Amniotic stem cell (primary cell): ENCODE results near the gene RFESD.

Experiments used
- DNase-seq: peaks from one replicate; lab custom pipeline; 2025; lab: John Stamatoyannopoulos, UW

The RFESD gene

GRCh38 chr5:95646569-95647431, at the start of gene RFESD:
Gene RFESD (plus strand): TSS chr5:95646777. CDS start chr5:95652272, 5,495 bp downstream.
- peak; percentile 96 for DNase-seq

DNA sequence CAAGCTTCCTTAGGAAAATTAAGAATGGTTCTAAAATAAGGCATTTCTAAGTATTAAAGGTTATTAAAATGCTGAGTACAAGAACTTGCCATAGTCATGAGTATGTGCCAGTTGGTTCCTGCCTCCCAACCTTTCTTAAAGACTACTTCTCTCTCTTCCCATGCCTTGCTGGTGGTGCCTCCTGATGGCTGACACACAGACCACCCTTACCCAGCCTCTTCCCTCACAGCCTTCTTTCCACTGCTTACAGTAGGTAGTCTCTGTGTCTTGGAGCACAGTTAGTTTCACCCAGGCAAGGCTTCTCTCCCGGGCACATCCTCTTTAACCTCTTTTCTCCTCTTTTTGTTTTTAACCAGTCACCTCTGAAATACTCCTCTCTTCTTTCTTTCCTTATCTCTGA, 47.3 kb upstream of the RFESD start:
- DNase-seq, result no peak

DNA sequence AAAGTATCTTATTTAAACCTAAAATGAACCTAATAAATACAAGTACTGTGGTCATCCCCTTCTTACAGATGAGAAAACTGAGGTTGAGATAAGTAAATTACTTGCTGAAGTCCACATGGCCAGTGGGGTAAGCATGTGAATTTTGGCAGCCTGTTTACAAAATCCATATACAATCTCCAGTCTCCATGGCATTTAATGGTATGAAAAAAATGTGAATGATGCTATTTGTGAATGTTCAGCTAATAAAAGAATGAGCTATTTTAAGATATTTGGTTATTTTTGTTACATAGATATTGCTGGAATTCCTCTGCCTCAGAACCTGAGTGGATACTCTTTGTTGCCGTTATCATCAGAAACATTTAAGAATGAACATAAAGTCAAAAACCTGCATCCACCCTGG, 46.0 kb upstream of the RFESD start:
- DNase-seq, result no peak

GRCh38 chr5:95605786-95606185, 40.8 kb upstream of the RFESD start:
- DNase-seq, result no peak

DNA sequence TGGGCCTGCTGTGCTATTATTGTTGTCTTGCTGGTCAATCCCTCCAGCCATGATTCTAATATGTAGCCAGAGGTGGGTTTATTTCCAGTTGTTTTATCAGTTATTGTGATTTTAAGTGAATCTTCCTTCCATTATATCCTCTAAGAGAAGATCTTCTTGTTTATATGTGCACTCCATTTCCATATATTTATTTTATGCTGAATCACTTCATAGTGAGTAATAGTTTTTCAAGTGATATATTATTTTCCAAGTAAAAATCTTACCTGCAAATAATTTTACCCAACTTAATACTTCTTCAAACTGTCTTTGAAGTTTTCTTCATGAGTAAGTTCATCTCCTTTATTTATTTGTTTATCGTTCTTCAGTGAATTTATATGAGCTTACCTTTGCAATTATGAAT, 40.2 kb upstream of the RFESD start:
- no peak for DNase-seq

- DNase-seq, result no peak
Observed at GRCh38 chr5:95609711-95610110, 36.9 kb upstream of the RFESD start.

- DNase-seq, result no peak
Observed at GRCh38 chr5:95610546-95610945, 36.0 kb upstream of the RFESD start.

- DNase-seq, result no peak
Observed at GRCh38 chr5:95611396-95611795, 35.2 kb upstream of the RFESD start.

DNA sequence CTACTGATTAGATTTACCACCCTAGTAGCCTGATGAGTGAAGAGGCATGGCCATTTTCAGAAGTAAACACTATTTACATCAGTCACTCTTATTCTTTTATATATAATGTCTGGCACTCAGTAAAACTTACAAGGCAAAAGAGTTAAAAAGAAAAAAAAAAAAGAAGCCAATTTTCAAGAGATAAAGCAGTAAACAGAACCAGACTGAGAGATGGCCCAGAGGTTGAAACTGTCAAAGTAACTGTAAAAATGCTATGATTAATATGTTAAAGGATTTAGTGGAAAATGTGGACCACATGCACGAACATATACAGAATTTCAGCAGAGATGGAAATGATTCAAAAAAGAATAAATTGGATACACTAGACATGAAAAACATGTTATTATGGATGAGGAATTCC, 33.1 kb upstream of the RFESD start:
- DNase-seq, result no peak

DNA sequence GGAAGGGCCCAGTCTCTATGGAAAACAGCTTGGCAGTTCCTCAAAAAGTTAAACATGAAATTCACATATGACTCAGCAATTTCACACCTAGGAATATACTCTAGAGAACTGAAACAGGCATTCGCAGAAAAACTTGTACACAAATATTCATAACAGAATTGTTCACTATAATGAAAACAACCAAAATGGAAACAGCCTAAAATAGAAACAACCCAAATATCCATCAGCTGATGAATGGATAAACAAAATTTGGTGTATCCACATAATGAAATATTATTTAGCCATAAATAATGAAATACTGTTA, 31.5 kb upstream of the RFESD start:
- DNase-seq, result no peak

- no peak for DNase-seq
Observed at GRCh38 chr5:95617057-95617456, 29.5 kb upstream of the RFESD start.

DNA sequence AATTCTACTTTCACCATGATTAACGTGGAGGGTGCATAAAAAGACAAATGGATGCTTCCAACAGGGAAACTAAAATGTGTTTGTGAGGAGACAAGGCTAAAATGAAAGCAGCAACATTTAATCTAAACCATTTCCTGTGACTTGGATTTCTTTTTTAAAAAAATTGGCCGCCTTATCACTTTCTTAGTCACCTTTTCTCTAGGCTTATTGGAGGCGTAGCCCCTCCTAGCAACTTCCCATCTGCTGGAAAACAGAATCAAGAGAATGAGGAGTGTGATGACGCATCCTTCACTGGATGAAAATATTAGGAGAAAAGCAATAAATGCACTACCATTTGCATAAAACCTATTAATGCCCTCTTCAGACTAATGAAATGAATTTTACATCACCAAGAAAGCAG, 27.5 kb upstream of the RFESD start:
- no peak for DNase-seq

DNA sequence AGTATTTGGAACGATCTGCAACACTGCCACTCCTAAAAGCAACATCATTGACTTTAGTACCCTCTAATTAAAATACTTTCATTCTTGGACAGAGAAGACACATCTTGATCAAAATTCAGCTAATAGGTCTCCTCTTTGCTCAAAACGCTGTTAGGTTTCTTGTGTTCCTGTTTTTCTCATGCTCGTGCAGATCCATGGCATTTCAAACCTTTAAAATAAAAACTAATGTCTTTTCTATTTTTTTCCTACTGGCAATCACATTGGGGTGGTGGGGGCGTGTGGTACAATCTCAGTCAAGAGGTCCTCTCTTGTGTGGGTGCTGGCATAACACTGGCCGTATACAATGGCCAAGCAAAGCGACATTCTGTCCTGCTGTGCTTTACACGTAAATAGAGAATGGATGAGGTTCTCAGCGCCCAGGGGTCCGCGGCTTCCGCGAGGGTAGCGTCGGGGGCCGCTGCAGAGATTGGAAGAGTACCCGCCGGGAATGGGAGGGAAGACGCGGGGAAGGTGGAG, 27.0 kb upstream of the RFESD start:
- no peak for DNase-seq

GRCh38 chr5:95620030-95620869, 26.3 kb upstream of the RFESD start, which contains the start of gene GPR150:
Gene GPR150 (plus strand): TSS chr5:95620087. CDS start chr5:95620276, 189 bp downstream.
- no peak for DNase-seq

DNA sequence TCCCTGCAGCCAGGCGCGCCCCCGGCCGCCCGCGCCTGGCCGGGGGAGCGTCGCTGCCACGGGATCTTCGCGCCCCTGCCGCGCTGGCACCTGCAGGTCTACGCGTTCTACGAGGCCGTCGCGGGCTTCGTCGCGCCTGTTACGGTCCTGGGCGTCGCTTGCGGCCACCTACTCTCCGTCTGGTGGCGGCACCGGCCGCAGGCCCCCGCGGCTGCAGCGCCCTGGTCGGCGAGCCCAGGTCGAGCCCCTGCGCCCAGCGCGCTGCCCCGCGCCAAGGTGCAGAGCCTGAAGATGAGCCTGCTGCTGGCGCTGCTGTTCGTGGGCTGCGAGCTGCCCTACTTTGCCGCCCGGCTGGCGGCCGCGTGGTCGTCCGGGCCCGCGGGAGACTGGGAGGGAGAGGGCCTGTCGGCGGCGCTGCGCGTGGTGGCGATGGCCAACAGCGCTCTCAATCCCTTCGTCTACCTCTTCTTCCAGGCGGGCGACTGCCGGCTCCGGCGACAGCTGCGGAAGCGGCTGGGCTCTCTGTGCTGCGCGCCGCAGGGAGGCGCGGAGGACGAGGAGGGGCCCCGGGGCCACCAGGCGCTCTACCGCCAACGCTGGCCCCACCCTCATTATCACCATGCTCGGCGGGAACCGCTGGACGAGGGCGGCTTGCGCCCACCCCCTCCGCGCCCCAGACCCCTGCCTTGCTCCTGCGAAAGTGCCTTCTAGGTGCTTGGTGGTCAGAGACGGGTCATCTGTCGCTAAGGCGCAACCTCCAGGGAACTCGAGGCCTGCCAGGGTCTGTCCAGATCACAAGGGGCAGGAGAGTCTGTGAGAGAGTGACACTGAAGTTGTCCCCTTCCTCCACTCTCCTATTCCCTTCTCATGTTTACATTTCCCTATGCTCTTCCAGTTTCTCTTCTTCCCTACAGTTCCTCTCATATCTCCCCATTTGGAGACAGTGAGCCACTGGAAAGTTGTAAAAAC, 25.4 kb upstream of the RFESD start:
- DNase-seq, result no peak

GRCh38 chr5:95621839-95622629, 24.5 kb upstream of the RFESD start:
- DNase-seq, result no peak

DNA sequence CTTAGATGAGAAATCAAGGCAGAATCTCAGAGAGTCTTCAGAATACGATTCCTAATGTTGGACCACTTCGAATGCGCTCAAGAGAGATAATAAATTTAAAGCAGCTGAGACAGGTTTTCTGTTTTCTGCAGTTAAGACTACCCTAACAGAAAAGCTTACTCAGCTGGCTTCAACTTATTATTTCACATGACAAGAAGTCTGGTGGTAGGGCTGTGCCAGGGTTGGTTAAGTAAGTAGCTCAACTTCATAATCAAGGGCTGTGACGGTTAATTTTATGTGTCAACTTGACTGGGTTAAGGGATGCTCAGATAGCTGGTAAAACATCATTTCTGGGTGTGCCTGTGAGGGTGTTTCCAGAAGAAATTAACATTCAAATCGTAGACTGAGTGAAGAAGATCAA, 22.9 kb upstream of the RFESD start:
- no peak for DNase-seq

GRCh38 chr5:95624368-95624767, 22.2 kb upstream of the RFESD start:
- no peak for DNase-seq

DNA sequence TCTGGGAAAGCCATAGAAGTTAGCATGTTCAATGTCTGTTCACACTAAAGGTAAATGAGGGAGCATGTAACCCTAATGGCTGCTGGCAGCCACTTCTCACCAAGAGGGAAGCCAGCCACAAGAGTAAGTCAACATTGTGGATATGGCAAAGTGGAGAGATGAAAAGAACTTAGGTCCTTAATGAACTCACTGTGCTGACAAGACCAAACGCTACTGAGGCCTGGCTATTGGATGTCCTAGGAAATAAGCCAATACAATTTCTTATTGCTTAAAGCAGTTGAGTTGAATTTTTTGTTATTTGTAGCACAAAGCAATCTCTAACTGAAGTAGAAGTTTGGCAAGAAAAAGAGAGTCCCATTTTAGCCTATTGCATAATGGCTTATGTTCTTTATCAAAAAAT, 19.9 kb upstream of the RFESD start:
- no peak for DNase-seq

DNA sequence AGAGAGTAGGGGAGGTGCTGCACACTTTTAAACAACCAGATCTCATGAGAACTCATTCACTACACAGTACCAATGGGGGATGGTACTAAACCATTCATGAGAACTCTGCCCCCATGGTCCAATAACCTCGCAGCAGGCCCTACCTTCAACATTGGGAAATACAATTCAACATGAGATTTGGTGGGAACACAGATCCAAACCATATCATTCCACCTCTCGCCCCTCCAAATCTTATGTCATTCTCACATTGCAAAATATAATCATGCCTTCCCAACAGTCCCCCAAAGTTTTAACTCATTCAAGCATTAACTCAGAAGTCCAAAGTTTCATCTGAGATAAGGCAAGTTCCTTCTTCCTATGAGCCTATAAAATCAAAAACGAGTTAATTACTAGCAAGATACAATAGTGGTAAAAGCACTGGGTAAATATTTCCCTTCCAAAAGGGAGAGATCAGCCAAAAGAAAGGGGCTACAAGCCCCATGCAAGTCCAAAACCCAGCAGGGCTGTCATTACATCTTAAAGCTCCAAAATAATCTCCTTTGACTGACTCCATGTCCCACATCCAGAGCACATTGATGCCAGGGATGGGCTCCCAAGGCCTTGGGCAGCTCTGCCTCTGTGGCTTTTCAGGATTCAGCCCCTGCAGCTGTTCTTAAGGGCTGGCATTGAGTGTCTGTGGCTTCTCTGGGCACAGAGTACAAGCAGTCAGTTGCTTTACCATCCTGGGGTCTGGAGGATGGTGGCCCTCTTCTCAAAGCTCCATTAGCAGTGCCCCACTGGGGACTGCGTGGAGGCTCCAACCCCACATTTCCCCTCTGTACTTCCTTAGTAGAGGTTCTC, 18.4 kb upstream of the RFESD start:
- no peak for DNase-seq
